ENCODE results near the gene NME5. TPM values are rescaled to one million over a fixed set of nuclear protein-coding genes. Genes with fewer than 3 reads are reported as not detected.
A peak's percentile ranks its signal among the peaks of the same experiment; 100 is the strongest.

NME5 gene
- total RNA-seq, 1 donor from 2014 or later = 0.53 TPM

DNA sequence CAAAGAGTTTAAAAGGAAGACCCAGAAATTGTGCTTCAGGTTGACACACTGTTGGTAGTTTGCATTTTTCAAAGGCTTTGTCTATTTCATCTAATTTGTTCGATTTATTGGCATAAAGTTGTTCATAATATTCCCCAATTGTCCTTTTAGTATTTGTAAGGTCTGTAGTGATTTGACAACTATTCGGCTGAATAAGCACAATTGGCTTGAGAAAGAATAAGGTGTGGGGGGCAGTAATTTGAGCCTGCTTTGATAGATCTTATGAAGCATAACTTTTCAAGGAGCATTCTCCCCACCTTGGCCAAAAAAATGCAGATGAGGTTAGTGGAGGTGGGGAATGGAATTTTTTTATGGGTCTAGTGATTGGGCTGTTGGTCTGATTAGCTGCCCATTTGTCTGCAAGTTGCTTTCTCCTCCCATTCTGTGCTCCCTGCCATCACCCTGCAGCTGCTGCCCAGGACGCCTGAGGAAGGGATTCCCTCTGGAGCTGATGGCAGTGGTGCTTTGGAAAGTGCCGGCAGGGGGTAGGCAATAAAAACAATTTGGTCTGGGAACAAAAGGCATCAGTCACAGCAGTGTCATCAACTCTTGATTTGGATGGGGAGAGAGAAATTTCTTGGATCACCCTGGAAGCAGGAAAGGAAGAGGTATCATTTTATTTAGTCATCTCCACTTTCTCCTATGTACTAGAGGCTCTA is 28.8 kb downstream of the NME5 start:
- no peaks in the 10 kb centered on the region for H3K27me3 ChIP-seq (ENCODE audit: control insufficient read depth, insufficient read depth, low read length)
- no peaks in the 10 kb centered on the region for H3K36me3 ChIP-seq (ENCODE audit: control insufficient read depth, insufficient read depth, low read length)
- TF ChIP-seq, protein P1, sequence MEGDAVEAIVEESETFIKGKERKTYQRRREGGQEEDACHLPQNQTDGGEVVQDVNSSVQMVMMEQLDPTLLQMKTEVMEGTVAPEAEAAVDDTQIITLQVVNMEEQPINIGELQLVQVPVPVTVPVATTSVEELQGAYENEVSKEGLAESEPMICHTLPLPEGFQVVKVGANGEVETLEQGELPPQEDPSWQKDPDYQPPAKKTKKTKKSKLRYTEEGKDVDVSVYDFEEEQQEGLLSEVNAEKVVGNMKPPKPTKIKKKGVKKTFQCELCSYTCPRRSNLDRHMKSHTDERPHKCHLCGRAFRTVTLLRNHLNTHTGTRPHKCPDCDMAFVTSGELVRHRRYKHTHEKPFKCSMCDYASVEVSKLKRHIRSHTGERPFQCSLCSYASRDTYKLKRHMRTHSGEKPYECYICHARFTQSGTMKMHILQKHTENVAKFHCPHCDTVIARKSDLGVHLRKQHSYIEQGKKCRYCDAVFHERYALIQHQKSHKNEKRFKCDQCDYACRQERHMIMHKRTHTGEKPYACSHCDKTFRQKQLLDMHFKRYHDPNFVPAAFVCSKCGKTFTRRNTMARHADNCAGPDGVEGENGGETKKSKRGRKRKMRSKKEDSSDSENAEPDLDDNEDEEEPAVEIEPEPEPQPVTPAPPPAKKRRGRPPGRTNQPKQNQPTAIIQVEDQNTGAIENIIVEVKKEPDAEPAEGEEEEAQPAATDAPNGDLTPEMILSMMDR (IDR thresholded peaks at IDR 0.05; ENCODE audit: insufficient read depth, low read length, severe bottlenecking) = no peak
- FAIRE-seq (no peak), DNase-seq (ENCODE audit: low read depth) (no peak)
- no peak overlapping the region for H3K4me3 ChIP-seq (ENCODE audit: low read depth, low read length)

DNA sequence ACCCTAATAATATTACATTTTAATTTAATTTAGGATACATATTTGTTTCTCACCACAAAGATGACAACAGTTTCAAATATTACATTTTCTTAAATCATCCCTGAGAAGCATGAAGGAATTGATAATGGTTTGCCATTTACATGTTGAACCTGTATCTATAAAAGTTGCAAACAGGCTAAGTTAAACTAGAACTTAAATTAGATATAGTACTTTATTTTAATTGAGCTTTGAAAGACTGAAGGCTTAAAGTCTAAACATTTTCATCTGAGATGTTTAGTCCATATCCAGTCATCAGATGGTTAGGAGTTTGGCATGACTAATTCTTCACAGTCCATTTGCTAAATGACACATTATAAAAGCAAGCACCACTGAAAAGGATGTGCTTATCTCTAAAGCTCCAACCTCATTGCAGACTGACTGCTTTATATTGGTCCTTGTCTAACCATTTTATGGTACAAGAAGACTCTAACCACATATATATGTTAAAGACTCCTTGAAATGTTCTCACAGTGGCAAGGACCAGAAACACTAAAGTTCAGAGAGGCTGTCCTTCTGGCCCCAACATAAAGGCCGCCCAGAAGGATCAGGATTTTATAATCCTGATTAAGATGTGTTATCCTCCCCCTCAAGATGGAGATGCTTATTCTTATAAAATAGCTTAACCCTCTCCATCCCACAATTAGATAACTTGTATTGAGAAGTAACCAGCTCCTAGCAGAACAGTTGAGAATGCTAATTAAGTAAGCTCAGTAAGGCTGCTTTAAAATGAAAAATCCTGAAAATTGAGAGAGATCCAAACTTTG is 29.6 kb downstream of the NME5 start:
- FAIRE-seq (no peak), DNase-seq (ENCODE audit: low read depth) (peak; percentile 17)
- Histone ChIP-seq H3K4me3 (ENCODE audit: low read depth, low read length) (no peak overlapping the region), H3K36me3 (ENCODE audit: control insufficient read depth, insufficient read depth, low read length) (no peaks in the 10 kb centered on the region), H3K27me3 (ENCODE audit: control insufficient read depth, insufficient read depth, low read length) (no peaks in the 10 kb centered on the region)
- TF ChIP-seq, protein P1 (IDR thresholded peaks at IDR 0.05; ENCODE audit: insufficient read depth, low read length, severe bottlenecking) = no peak

DNA sequence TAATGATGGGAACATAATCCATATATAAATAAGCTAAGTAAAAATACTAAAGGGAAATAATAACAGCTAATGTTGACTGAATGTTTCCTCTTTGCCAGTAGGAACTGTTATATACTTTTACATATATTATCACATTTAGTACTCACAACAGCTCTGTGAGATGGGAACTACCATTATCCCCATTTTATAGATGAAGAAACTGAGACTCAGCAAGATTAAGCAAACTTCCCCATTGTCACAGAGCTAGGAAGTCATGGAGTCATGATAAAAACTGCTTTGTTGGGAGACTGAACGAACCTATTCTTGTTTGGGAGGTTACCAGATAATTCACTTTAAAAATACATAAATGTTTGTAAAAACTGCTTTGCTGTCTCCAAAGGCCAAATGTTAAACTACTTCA is 32.0 kb downstream of the NME5 start:
- TF ChIP-seq, protein P1 (IDR thresholded peaks at IDR 0.05; ENCODE audit: insufficient read depth, low read length, severe bottlenecking) = no peak
- no peak for FAIRE-seq
- DNase-seq (ENCODE audit: low read depth) = no peak
- Histone ChIP-seq H3K36me3 (ENCODE audit: control insufficient read depth, insufficient read depth, low read length) (no peaks in the 10 kb centered on the region), H3K4me3 (ENCODE audit: low read depth, low read length) (no peak overlapping the region), H3K27me3 (ENCODE audit: control insufficient read depth, insufficient read depth, low read length) (no peaks in the 10 kb centered on the region)

DNA sequence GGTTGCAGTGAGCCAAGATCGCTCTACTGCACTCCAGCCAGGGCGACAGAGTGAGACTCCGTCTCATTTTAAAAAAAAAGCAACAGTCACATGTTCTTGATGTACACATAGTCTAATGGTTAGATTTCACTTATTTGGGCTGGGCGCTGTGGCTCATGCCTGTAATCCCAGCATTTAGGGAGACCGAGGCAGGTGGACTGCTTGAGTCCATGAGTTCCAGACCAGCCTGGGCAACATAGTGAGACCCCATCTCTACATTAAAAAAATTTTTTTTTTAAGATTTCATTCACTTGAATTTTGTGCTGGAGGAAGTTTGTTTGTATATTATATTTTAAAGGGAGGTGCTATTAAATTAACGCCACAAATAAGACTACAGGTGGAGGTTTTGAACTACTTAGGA is 33.5 kb downstream of the NME5 start:
- no peak for FAIRE-seq
- Histone ChIP-seq H3K4me3 (ENCODE audit: low read depth, low read length) (no peak overlapping the region), H3K36me3 (ENCODE audit: control insufficient read depth, insufficient read depth, low read length) (no peaks in the 10 kb centered on the region), H3K27me3 (ENCODE audit: control insufficient read depth, insufficient read depth, low read length) (no peaks in the 10 kb centered on the region)
- TF ChIP-seq, protein P1 (IDR thresholded peaks at IDR 0.05; ENCODE audit: insufficient read depth, low read length, severe bottlenecking) = no peak
- no peak for DNase-seq (ENCODE audit: low read depth)

DNA sequence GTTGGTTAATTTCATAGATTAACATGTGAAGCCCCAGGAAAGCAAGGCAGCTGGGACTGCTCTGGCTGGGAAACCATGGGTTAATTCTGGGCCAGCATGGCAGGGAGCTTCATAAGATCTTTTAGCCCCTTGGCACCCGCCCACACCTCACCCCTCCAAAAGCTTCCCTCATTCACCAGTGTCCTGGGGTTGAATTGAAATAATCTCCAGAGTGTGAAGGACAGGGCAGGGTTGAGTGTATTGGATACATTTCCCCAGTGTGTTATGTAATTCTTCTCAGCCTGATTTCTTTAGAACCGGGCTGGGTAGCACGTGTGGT is 36.0 kb downstream of the NME5 start:
- Histone ChIP-seq H3K36me3 (ENCODE audit: control insufficient read depth, insufficient read depth, low read length) (no peaks in the 10 kb centered on the region), H3K27me3 (ENCODE audit: control insufficient read depth, insufficient read depth, low read length) (no peaks in the 10 kb centered on the region), H3K4me3 (ENCODE audit: low read depth, low read length) (no peak overlapping the region)
- DNase-seq (ENCODE audit: low read depth) (no peak), FAIRE-seq (no peak)
- TF ChIP-seq, protein P1 (IDR thresholded peaks at IDR 0.05; ENCODE audit: insufficient read depth, low read length, severe bottlenecking) = no peak
